Fibroblast of pulmonary artery (primary cell): ENCODE results near the gene DHX34.

Experiments used
- DNase-seq: peaks from one replicate; pipeline ENCODE4 v3.0.0-alpha.2; 2010; ENCODE audit warnings: low read depth
- H3K4me3 ChIP-seq: replicated peaks from 2 replicates; pipeline ENCODE4 v1.5.1; 2011; ENCODE audit warnings: low read depth, mild to moderate bottlenecking, control low read depth, low read length, moderate library complexity
- TF ChIP-seq, protein P1 (sequence below): IDR thresholded peaks from 2 replicates; pipeline ENCODE4 v1.5.1; 2011; ENCODE audit warnings: mild to moderate bottlenecking, control low read depth, low read length, inconsistent platforms; ENCODE audit errors: missing control alignments

DHX34 gene

DNA sequence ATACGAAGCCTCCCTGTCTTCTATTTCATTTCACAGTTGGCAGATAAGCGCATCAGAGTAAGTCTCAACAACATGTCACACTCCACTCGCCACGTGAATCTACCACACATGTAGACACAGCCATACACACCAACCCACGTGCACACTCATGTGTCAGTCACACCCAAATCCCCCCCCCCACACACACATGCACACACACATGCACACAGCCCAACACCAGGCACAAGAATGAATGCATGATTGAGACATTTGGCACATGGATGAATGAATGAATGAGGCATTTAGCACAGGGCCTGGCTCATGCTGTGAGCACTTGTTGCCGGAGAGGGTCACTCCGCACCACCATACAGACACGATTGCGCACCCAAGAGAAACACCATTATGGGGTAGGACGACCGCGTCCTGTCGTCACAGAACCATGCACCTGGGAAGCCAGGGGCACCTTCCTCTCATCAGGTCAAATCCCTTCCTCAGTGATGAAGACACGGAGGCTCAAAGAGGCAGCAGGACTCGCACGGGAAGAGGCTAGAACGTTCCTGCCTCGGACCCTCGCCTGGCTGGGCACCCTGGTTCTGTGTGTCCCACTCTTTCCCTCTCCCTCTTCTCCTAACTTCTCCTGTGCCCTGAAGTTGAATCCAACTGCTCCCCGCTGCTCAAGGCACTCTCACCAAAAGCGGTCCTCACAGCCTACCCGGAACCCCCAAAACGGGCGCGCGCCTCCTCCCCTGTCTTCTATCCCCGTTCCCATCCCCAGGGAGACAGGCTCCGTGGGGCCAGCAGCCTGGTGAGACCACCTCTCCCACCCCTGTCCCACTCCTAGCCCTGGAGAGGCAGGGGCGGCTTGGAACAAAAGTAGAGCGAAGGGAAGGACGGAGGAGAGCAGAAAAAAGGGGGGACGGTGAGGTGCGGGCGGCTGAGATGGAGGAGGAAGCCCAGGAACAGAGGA lies 68.9 kb downstream of the DHX34 start:
- peak overlapping the region; percentile 45 for H3K4me3 ChIP-seq
- DNase-seq: no peak
- TF ChIP-seq, protein P1, sequence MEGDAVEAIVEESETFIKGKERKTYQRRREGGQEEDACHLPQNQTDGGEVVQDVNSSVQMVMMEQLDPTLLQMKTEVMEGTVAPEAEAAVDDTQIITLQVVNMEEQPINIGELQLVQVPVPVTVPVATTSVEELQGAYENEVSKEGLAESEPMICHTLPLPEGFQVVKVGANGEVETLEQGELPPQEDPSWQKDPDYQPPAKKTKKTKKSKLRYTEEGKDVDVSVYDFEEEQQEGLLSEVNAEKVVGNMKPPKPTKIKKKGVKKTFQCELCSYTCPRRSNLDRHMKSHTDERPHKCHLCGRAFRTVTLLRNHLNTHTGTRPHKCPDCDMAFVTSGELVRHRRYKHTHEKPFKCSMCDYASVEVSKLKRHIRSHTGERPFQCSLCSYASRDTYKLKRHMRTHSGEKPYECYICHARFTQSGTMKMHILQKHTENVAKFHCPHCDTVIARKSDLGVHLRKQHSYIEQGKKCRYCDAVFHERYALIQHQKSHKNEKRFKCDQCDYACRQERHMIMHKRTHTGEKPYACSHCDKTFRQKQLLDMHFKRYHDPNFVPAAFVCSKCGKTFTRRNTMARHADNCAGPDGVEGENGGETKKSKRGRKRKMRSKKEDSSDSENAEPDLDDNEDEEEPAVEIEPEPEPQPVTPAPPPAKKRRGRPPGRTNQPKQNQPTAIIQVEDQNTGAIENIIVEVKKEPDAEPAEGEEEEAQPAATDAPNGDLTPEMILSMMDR: no peak

DNA sequence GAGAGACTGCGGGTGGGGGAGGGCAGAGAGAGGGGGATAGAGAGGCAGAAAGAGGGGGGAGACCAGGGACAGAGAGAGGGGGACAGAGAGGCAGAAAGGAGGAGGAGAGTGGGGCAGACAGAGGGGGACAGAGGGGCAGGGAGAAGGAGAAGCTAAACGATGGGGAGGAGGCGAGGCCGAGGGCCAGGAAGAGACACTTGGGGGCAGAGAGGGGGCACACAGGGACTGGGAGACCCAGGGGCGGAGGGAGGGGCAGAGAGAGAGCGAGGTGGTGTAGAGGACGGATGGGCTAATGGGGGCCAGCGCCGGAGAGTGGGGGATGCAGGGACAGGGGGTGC lies 69.5 kb downstream of the DHX34 start:
- DNase-seq: no peak
- TF ChIP-seq, protein P1: no peak
- H3K4me3 ChIP-seq: peak overlapping the region; percentile 45

DNA sequence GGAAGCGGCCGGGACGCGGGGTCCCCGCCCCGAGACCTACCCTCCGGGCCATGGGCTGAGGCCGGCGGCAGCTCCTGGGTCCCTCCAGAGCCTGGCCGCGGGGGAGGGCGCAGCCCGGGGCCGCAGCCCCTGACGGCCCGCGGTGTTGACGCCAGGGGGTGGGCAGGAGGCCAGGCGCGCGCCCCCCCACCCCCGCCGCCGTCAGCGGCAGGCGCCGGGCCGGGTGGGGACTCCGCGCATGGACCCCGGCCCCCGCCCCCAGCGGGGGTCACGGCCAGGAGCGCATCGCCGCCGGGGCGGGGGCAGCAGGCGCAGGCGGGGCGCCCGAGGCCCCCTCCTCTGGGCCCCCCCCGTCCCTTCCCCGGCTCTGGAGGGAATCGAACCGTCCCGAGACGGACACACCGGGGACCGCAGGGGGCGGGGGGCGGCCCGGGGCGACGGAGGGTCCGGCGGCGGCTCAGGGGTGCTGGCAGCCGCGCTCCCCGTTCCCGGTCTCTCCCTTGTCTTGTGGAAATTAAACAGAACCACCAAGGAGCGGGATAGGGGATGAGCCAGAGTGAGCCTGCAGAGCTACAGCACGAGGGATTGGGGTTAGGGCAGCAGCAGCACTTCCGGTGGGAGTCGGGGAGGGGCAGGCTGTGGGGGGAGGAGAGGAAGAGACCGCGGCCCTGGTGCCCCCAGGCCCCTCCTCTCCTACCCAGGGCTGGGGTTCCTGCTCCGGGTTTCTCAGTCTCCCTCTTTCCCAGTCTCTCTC lies 70.1 kb downstream of the DHX34 start, which contains the start of gene MEIS3:
TSS of gene MEIS3 (minus strand) at position 498 of the 754 bp plus-strand sequence. CDS start at position 52, 446 bp downstream.
- no peak for DNase-seq
- peak within 1 kb of the TSS; percentile 45 for H3K4me3 ChIP-seq
- TF ChIP-seq, protein P1: no peak

DNA sequence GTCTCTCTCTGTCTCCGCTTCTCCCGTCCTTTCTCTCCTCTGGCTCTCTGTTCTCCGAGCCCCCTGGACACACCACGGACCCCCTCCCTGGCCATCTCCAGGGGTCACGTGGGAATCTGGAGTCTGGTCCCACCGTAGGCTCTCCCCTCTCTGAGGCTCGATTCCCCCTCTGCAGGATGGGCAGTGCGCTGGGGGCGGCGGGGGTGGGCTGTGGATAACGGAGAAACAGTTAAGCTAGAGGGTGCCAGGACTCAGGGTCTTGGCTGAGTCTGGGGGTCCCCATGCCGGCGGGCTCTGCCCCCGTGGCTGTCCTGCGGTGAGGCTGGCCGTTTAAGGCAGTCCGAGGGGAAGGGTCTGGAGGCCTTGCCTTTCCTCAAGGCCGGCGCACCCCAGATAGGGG lies 70.7 kb downstream of the DHX34 start:
- TF ChIP-seq, protein P1: no peak
- no peak for DNase-seq
- no peak overlapping the region for H3K4me3 ChIP-seq

DNA sequence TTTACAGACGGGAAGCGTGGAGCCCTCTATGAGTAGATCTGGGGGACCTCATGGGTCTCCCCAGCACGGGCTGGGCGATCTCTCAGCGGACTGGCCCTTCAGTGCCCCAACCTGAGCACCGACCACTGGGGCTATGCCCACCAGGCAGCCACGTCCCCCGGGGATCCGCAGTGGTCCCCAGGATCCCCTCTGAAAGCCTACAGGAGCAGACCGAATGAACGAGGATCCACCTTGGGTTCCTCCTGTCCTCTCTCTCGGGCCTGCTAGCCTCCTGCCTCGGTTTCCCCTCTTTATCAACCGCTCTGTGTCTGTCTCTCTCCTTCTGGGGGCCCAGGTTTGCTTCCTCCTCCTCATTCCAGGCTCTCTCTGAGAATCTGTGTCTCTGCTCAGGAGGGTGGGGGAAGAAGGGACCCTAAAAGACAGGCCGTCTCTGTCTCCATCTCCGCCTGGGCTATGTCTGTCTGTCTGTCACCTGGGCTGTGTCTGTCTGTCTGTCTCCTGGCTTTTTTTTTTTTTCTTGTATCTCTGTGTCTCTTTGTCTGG lies 72.2 kb downstream of the DHX34 start:
- no peak overlapping the region for H3K4me3 ChIP-seq
- DNase-seq: no peak
- TF ChIP-seq, protein P1: no peak

DNA sequence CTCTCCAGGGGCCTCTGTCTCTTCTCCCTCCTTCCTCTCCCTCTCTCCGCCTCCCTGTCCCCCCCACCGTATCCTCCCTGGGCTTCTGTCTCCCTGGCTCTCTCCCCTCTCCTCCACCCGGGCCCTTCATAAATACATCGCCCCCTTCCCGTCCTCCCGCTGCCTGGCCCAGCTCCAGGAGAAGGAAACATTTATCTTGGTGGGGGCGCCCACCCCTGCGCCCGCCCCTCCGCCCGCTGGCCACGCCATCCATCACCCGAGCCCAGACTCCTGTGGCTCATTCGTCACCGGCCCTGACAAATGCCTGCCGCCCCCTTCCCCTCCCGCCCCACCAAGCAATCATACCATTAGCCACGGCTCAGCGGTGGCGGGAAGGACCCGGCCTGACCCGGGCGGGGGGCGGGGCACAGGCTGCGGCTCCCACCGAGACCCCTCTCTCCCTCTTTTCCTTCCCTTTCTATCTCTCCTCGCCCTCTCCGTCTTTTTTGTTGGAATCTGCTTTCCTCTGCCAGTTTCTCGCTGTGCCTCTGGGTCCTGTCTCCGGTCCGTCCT lies 72.8 kb downstream of the DHX34 start:
- no peak for DNase-seq
- H3K4me3 ChIP-seq: no peak overlapping the region
- TF ChIP-seq, protein P1: no peak
